Neural cell (in vitro differentiated cells): Measurements from ENCODE around the gene NFE2L2. TPM values are rescaled to one million over a fixed set of nuclear protein-coding genes. Genes with fewer than 3 reads are reported as not detected.

Source experiments
- H2AFZ ChIP-seq: fragments of 200-600, 300-800 bp; sonication (generic), shearing (Covaris generic); 2 replicates; pipeline ENCODE4 v1.6.0; 2014; ENCODE audit warnings: low read depth, mild to moderate bottlenecking, antibody characterized with exemption, low read length, moderate library complexity
- H3F3A ChIP-seq: fragments of 200-600 bp; shearing (Covaris generic); 2 replicates; pipeline ENCODE4 v1.6.1; 2016; ENCODE audit warnings: mild to moderate bottlenecking, moderate library complexity, mixed read lengths, antibody characterized with exemption, low read length; ENCODE audit not compliant: insufficient read depth, poor library complexity, severe bottlenecking
- H3K27ac ChIP-seq: fragments of 200-600, 300-800 bp; sonication (generic), shearing (Covaris generic); 2 replicates; pipeline ENCODE4 v1.5.1; 2014; ENCODE audit warnings: mild to moderate bottlenecking, low read length, moderate library complexity
- H3K27me3 ChIP-seq: fragments of 300-800, 200-600 bp; sonication (generic), shearing (Covaris generic); 2 replicates; pipeline ENCODE4 v1.6.0; 2014; ENCODE audit warnings: mild to moderate bottlenecking, low read depth, low read length, moderate library complexity; ENCODE audit not compliant: insufficient read depth
- H3K36me3 ChIP-seq: fragments of 300-800, 200-600 bp; sonication (generic), shearing (Covaris generic); 2 replicates; pipeline ENCODE4 v1.5.1; 2014; ENCODE audit warnings: mild to moderate bottlenecking, antibody characterized with exemption, low read length, moderate library complexity; ENCODE audit not compliant: insufficient read depth
- H3K4me2 ChIP-seq: fragments of 300-800, 200-600 bp; sonication (generic), shearing (Covaris generic); 2 replicates; pipeline ENCODE4 v1.6.0; 2014; ENCODE audit warnings: mild to moderate bottlenecking, low read length
- H3K4me3 ChIP-seq: fragments of 300-800, 200-600 bp; sonication (generic), shearing (Covaris generic); 2 replicates; pipeline ENCODE4 v1.5.1; 2014; ENCODE audit warnings: mild to moderate bottlenecking, low read length, moderate library complexity
- H3K79me2 ChIP-seq: fragments of 200-600 bp; shearing (Covaris generic); replicated peaks from 2 replicates; pipeline ENCODE4 v1.6.0; 2014; ENCODE audit warnings: mild to moderate bottlenecking, low read length, moderate library complexity; ENCODE audit not compliant: insufficient read depth
- H3K9ac ChIP-seq: fragments of 300-800, 200-600 bp; sonication (generic), shearing (Covaris generic); 2 replicates; pipeline ENCODE4 v1.6.1; 2016; ENCODE audit warnings: mild to moderate bottlenecking, low read length, mixed read lengths
- H3K9me2 ChIP-seq: fragments of 200-600 bp; shearing (Covaris generic); 2 replicates; pipeline ENCODE4 v1.6.1; 2016; ENCODE audit warnings: mild to moderate bottlenecking, low read length, mixed read lengths; ENCODE audit not compliant: insufficient read depth
- H3K9me3 ChIP-seq: fragments of 200-600, 300-800 bp; sonication (generic), shearing (Covaris generic); 2 replicates; pipeline ENCODE4 v1.6.1; 2016; ENCODE audit warnings: mild to moderate bottlenecking, mixed run types, low read length, moderate library complexity, mixed read lengths
- H4K20me1 ChIP-seq: fragments of 200-600 bp; shearing (Covaris generic); 2 replicates; pipeline ENCODE4 v1.6.1; 2016; ENCODE audit warnings: mild to moderate bottlenecking, mixed run types; ENCODE audit not compliant: insufficient read depth
- EP300 ChIP-seq: fragments of 450-650 bp; conservative IDR thresholded peaks from 2 replicates; pipeline ENCODE4 v1.6.1; 2014; ENCODE audit warnings: antibody characterized with exemption, mild to moderate bottlenecking, moderate library complexity; ENCODE audit not compliant: poor library complexity, severe bottlenecking
- EZH2 ChIP-seq: fragments of 200-600, 300-800 bp; shearing (Covaris generic), sonication (generic); IDR thresholded peaks from 2 replicates; pipeline ENCODE4 v1.6.1; 2014; ENCODE audit warnings: antibody characterized with exemption, low read length, borderline replicate concordance, mild to moderate bottlenecking; ENCODE audit not compliant: insufficient read depth, poor library complexity, severe bottlenecking
- MXI1 ChIP-seq: fragments of 450-650 bp; conservative IDR thresholded peaks from 2 replicates; pipeline ENCODE4 v1.6.1; 2014; ENCODE audit warnings: antibody characterized with exemption, mild to moderate bottlenecking; ENCODE audit not compliant: poor library complexity, severe bottlenecking
- POLR2AphosphoS5 ChIP-seq: IDR thresholded peaks from 2 replicates; pipeline ENCODE4 v1.6.1; 2012
- RAD21 ChIP-seq: fragments of 450-650 bp; conservative IDR thresholded peaks from 2 replicates; pipeline ENCODE4 v1.6.1; 2014; ENCODE audit warnings: antibody characterized with exemption, mild to moderate bottlenecking, moderate library complexity
- SMC3 ChIP-seq: fragments of 450-650 bp; conservative IDR thresholded peaks from 2 replicates; pipeline ENCODE4 v1.6.1; 2014; ENCODE audit warnings: antibody characterized with exemption, mild to moderate bottlenecking, moderate library complexity; ENCODE audit not compliant: poor library complexity
- TAF1 ChIP-seq: IDR thresholded peaks from 2 replicates; pipeline ENCODE4 v1.6.1; 2012; ENCODE audit warnings: low read depth
- polyA plus RNA-seq: library from polyadenylated mRNA; depleted of rRNA; stranded (reverse); fragments of >200 nt; gene quantifications from 2 replicates; pipeline ENCODE4 v1.2.3, GENCODE V29; 2014
- TF ChIP-seq, protein P1 (sequence below): fragments of 450-650 bp; IDR thresholded peaks from 2 replicates; pipeline ENCODE4 v1.5.1; 2014; ENCODE audit warnings: antibody characterized with exemption, mild to moderate bottlenecking, moderate library complexity; ENCODE audit not compliant: poor library complexity, severe bottlenecking
- TF ChIP-seq, protein P2 (sequence below): IDR thresholded peaks from 2 replicates; pipeline ENCODE4 v1.6.1; 2012; ENCODE audit warnings: borderline replicate concordance

The NFE2L2 gene
- polyA plus RNA-seq, 1 donor from 2014 or later: 1.4 TPM

DNA sequence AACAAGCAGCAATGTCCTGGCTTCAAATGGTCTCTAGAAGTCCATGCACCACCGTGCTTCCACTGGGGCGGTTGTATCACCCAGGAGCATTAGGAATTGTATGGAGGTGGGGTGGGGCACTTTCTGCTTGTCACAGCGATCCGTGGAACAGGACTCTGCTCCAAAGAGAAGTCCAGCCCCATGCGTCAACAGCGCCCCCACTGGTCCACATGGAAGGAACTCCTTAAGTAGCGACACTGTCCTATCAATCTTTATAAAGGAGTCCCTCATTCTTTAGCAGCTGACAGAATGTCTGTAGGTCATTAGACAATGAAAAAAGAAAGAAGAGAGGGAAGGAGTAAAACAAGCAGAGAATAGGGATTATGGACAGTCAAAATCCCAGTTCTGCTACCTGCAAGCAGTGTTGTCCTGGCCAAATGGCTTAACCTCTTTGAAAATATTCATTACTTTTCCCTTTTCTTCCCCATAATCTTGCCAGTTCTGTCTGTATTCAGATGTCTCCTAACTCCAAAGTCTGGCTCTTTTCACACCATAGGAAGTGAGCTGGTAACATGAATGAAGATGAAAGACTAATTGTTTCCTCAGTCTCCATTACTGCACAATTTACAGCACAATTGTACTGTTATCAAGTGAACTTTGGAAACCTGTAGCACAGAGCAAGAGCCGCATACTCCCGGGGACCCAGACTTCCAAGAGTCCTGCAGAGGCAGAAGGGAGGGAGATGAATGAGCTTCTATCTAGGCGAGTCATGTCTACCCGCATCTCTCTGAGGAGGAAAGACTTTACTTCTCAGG lies 9.9 kb downstream of the NFE2L2 start:
- Histone ChIP-seq H3K9me2 (no peaks in the 10 kb centered on the region), H3K27ac (no peak overlapping the region), H2AFZ (no peak overlapping the region), H3K27me3 (no peaks in the 10 kb centered on the region), H3K36me3 (no peaks in the 10 kb centered on the region), H4K20me1 (no peaks in the 10 kb centered on the region), H3K4me2 (no peak overlapping the region), H3K9ac (no peak overlapping the region), H3K4me3 (no peak overlapping the region), H3K79me2 (peaks cover 12% of the 10 kb centered on the region), H3F3A (no peaks in the 10 kb centered on the region), H3K9me3 (no peaks in the 10 kb centered on the region)
- TF ChIP-seq EP300: no peak
- TF ChIP-seq SMC3: no peak
- no peak for TF ChIP-seq RAD21
- no peak for TF ChIP-seq TAF1
- no peak for TF ChIP-seq MXI1
- no peak for TF ChIP-seq EZH2
- no peak for TF ChIP-seq POLR2AphosphoS5
- TF ChIP-seq, protein P1, sequence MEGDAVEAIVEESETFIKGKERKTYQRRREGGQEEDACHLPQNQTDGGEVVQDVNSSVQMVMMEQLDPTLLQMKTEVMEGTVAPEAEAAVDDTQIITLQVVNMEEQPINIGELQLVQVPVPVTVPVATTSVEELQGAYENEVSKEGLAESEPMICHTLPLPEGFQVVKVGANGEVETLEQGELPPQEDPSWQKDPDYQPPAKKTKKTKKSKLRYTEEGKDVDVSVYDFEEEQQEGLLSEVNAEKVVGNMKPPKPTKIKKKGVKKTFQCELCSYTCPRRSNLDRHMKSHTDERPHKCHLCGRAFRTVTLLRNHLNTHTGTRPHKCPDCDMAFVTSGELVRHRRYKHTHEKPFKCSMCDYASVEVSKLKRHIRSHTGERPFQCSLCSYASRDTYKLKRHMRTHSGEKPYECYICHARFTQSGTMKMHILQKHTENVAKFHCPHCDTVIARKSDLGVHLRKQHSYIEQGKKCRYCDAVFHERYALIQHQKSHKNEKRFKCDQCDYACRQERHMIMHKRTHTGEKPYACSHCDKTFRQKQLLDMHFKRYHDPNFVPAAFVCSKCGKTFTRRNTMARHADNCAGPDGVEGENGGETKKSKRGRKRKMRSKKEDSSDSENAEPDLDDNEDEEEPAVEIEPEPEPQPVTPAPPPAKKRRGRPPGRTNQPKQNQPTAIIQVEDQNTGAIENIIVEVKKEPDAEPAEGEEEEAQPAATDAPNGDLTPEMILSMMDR: no peak
- TF ChIP-seq, protein P2, sequence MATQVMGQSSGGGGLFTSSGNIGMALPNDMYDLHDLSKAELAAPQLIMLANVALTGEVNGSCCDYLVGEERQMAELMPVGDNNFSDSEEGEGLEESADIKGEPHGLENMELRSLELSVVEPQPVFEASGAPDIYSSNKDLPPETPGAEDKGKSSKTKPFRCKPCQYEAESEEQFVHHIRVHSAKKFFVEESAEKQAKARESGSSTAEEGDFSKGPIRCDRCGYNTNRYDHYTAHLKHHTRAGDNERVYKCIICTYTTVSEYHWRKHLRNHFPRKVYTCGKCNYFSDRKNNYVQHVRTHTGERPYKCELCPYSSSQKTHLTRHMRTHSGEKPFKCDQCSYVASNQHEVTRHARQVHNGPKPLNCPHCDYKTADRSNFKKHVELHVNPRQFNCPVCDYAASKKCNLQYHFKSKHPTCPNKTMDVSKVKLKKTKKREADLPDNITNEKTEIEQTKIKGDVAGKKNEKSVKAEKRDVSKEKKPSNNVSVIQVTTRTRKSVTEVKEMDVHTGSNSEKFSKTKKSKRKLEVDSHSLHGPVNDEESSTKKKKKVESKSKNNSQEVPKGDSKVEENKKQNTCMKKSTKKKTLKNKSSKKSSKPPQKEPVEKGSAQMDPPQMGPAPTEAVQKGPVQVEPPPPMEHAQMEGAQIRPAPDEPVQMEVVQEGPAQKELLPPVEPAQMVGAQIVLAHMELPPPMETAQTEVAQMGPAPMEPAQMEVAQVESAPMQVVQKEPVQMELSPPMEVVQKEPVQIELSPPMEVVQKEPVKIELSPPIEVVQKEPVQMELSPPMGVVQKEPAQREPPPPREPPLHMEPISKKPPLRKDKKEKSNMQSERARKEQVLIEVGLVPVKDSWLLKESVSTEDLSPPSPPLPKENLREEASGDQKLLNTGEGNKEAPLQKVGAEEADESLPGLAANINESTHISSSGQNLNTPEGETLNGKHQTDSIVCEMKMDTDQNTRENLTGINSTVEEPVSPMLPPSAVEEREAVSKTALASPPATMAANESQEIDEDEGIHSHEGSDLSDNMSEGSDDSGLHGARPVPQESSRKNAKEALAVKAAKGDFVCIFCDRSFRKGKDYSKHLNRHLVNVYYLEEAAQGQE: no peak

DNA sequence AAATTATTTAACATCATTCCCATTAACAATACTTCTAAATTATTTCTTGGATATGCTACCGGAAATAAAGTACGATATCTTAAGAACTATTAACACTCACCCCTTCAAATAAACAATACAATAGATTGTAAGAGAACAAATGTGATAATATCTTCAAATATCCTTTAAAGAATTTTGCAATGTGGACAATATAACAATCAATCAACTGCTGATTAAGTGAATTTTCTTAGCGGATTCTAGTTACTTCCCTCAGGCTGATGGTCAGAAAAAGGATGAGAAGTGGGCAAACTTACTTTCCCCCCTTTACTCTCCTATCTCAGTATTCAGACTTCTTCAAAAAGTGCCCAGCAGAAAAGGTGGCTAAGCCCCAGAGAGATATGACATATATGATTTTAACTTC lies 10.8 kb downstream of the NFE2L2 start:
- H3K4me2 ChIP-seq: no peak overlapping the region
- no peak overlapping the region for H3K4me3 ChIP-seq
- H3K36me3 ChIP-seq: no peaks in the 10 kb centered on the region
- no peaks in the 10 kb centered on the region for H3K9me2 ChIP-seq
- H4K20me1 ChIP-seq: no peaks in the 10 kb centered on the region
- TF ChIP-seq POLR2AphosphoS5 (no peak), MXI1 (no peak), RAD21 (no peak), EP300 (no peak)
- H3K27ac ChIP-seq: no peak overlapping the region
- no peaks in the 10 kb centered on the region for H3K27me3 ChIP-seq
- no peak overlapping the region for H2AFZ ChIP-seq
- no peaks in the 10 kb centered on the region for H3F3A ChIP-seq
- peaks cover 12% of the 10 kb centered on the region for H3K79me2 ChIP-seq
- H3K9me3 ChIP-seq: no peaks in the 10 kb centered on the region
- H3K9ac ChIP-seq: no peak overlapping the region
